Measurements from ENCODE around the gene GDPD5.

The GDPD5 gene

DNA sequence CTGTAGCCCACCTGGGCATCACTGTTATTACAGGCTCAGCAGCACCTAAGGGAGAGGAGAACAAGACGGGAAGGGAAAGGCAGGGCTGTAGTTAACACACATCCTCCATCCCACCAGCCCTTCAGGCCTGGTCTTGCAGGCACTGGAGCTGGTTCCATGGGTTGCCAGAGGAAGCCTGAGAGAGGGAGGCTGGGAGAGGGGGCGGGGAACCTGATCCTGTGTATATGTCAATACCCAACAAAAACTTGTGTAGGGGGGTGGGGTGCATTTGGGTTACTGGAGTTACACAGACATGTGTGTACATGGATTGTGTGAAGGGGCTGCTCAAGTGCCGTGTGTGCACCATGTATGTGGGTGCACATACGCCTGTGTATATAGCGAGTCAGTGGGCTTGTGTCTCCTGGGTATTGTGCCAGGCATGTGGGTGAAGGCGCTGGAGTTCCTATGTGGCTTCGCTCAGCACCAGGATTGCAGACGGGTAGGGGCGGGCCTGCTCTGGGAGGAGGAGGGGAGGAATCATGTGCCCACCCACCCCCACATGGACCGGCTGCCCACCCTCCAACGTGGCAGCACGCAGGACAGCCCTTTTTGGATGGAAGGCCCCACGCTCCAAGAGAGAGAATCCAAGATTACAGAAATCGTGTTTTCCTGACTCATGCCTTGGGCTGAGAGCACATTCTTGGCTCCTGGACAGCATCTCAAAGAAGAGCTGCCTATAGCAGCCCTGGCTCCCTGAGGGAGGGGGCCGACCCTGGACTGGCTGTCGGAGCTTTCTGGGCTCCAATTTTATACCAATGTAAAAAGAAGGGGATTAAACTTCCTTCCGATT, 32.1 kb upstream of the GDPD5 start:
- no peak for DNase-seq

DNA sequence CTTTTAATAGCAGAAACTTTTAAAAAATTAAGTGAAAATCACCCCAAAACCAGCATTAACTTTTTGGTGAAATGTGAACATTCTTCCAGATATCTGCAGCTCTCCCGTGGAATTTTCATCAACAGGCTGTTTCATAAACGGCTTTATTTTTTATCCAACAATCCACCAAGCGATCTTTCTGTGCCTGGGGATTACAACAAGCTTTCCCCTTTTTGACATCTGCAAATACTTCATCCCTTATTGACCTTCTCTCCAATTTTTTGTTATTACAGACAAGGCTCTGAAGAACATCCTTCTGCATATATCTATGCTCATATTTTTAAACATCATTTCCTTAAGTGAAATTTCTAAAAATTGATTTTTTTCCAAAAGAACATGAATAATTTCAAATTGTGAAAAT, 30.5 kb upstream of the GDPD5 start:
- DNase-seq: no peak

DNA sequence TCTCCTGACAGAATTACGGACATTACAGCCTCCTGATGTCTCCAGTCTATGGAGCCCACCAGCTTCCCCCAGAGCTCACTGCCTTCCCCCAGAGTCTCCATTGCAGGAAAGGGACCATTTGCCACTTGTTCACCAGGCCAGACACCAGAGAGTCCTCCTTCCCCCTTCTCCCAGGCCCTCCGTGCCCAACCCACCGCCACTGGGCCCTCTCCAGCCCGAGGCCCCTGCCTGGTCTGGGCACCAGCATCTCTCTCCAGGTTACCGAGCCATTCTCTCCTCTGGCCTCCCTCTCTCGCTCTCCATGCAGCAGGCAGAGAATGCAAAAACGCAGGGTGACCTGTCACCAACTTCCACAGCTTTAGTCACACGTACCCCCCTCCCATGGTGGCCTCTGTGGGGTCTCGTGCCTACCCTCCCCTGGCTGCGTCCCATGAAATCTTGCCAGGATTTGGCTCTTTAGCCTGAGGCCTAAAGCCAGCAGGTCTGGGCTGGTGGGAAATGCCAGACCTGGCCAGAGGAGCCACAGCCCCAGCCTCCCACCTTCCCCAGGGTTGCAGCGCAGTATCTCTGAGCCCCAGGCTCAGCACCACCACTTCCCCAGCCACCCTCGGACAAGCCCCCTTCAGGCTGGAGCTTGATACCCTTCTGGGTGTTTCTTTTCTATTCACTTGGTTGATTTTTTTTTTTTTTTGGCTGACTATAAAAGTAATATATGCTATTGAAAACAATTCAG, 29.5 kb upstream of the GDPD5 start:
- no peak for DNase-seq

DNA sequence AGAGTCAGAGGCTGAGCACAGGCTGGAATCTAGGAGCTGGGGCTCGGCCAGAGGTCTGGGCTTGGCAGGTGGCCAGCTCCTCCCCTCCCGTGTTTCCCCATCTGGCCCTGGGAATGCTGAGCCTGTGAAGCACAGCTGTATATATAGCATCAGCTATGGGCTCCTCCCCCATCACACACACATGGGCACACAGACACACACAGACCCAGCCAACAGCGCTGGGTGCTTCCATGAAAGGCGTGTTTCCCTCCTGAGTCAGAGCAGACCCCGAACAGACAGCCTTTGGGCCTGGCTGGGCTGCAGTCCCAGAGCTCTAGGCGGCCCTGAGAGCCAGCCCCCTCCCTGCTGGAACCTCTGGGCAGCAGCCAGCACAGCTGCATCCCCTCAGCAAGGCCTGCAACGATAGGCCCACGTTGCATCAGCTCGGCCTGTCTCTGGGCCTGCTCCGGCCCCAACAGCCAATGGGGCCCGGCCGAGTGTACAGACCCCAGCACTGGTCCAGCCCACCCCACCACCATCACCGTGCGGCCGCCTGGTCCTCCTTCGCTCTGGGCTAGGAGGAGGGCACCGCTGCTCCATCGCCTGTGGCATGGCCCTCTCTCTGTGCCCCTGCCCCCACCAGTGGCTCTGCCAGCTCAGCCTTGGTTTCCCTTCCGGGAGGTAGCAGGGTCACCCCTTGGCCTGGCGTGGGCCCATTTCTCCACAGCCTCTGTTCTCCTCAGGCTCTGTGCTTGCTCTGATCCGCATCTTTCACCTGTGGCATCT, 28.7 kb upstream of the GDPD5 start:
- DNase-seq: no peak

DNA sequence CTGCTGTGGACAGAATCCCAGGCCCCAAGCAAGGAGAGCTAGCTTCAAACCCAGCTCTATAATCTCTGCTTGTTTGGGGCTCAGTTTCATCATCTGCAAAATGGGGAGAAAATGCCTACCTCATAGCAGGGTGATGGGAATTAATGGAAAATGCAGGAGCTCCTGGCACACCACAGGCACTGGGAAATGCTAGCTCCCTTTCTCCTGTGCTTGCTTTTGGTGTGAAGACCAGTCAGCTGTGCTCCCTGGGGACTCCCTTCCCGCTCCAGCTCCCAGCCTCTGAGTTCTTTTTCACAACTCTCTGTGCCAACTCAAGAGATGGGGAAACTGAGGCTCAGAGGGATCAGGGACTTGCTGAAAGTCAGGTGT, 28.1 kb upstream of the GDPD5 start:
- no peak for DNase-seq

DNA sequence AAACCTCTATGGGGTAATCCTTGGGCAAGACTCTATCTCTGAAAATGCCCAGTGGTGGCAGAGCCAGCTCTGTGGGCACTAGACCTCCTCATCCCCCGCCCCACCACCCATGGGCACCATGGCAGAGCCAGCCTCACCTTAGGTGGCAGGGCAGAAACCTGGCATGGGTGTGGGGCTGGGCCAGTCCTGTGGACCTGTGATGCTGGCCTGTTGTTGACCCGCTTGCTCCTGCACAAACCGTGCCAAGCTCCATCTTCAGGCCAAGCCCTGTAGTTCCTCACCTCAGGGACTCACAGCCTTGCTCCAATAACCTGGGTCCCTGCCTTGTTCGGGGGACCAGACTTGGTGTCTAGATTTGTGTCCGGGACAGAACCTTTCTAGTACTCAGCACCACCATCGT, 27.4 kb upstream of the GDPD5 start:
- DNase-seq: no peak

DNA sequence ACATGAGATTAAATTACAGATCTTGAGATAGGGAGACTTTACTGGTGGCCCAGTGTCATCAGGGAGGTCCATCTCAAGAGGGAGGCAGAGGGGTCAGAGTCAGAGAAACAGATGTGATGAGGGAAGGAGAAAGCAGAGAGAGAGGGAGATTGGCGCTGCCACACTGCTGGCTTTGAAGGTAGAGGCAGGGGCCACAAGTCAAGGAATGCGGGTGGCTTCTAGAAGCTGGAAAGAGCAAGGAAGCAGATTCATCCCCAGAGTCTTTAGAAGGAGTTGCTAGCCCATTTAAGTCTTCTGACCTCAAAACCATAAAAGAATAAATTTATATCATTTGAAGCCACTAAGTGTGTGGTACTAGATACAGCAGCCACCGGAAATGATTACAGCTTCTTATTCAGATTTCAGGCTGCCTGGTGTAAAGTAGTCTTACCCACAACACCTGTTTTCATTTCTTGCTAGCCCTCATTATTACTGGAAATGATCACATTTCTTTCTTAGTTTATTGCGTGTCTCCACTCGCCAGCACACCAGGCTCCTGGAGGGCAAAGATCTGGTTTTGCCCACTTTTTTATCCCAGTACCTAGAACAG, 23.7 kb upstream of the GDPD5 start:
- no peak for DNase-seq

DNA sequence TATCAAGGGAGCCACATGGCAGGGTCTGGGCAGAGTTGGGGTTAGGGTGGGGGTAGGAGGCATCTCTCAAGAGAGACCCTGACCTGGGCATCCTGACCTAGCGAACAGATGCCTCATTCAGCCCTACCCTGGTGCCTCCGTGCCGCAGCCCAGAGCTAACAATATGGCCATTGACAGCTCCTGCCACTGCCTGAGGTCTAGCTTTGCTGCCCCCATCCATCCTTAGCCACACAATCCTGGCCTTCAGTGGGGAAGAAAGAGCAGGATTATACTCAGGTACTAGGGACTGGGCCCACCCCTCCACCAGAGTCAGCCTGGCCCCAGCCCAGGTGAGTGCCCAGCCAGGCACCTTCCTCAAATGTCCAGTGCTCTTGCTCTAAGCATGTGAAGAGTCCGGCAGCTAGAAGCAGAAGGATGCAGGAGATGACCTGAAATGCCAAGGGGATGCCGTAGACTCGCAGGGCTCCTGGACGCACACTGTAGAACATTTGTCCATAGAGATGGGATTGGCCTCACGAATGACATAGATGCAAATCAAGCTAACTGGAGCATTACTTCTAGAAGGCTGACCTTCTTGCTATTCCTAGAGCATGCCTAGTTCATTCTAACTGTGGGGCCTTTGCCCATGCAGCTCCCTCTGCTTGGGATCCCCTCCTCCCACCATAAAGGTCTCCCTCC, 23.0 kb upstream of the GDPD5 start:
- no peak for DNase-seq

DNA sequence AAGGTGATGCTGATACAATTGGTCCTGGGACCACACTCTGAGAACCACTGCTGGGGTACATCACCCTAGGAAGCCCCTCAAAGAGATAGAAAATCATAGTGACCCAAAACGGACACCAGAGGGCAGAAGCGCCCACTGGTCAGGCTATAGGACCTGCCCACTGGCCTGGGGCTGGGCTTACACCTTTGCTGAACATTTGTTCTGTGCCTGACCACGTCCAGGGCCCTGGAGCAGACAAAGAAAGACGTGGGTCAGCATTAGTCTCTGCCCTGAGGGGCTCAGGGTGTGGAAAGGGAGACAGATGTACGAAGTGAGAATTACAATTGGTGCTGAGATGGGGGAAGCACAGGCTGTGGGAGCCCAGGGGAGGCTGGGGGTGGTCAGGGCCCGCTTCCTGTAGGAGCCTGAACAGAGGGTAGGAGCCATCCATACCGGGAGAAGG, 21.9 kb upstream of the GDPD5 start:
- DNase-seq: peak; percentile 24

DNA sequence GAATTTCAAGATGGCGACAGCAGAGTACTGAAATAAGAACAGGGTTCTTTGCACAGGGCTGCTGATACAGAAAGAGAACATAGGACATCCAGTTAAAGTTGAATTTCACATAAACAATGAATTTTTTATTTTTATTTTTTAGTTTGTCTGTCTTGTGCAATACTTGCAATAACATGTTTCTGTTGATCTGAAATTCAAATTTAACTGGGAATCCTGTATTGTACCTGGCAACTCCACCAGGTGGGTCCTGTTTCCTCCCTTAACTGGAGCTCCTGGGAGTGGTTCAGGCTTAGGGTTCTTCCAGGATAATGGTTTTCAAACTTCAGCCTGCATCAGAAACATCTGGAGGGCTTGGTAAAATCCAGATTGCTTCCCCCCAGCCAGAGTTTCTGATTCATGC, 21.4 kb upstream of the GDPD5 start:
- no peak for DNase-seq

DNA sequence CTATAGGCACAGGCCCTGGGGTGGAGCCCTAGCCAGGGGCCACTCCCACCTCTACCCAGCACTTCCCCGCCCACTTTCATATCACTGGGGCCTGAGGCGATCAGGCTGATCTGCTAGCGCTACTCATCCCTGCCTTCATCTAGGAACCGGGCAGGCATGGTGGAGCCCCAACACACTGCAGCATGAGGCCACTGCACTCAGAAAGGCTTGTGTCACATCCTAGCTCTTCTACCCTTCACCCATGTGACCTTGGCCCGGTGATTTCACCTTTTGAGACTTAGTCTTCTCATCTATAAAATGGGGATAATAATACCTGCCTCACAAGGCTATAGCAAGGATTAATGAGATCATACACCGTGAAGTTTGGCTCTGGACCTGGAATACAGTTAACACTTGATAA, 18.1 kb upstream of the GDPD5 start:
- DNase-seq: no peak

DNA sequence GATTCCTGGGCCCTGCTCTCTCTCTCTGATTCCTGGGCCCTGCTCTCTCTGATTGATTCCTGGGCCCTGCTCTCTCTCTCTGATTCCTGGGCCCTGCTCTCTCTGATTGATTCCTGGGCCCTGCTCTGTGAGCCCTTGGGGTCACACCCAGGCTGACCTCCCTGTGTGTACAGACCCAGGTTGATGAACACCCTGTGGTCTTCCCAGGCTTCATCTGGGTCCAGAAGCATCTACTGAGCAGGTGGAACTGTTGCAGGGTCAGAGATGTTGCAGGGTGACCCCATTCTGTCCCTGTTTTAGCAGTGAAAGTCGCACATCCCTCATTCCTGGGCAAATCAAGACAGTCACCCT, 16.3 kb upstream of the GDPD5 start:
- DNase-seq: no peak

DNA sequence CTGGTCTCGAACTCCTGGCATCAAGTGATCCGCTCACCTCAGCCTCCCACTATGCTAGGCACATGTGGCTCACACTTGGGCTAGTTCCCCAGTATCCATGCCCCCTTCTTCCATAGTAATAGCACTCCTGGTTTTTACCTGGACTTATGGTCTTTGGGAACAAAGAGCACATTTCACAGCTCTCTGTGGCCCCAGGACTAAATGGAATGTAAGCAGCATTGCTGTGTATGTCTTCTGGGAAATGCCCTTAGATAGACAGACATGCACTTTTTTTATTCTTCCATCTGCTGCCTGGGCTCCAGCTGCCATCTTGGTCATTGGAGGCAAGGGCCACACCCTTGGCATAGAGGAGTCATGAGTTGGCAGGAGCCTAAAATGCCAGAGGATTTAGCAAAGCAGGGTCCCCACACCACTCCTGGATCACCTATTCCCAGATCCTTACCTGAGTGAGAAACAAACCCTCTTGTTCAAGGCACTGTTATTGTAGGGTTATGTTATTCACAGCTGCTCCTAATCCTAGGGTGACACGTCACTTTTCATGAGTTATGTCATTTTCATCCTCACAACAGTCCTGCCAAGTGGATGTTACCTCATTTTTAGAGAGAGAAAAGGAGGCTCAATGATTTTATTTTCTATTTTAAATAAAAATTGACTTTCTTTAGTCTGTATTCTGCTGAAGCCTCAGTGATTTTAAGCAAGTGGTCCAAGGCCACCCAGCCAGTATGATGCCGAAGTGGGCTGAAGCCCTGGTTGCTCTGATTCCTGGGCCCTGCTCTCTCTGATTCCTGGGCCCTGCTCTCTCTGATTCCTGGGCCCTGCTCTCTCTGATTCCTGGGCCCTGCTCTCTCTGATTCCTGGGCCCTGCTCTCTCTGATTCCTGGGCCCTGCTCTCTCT, 15.7 kb upstream of the GDPD5 start:
- no peak for DNase-seq

DNA sequence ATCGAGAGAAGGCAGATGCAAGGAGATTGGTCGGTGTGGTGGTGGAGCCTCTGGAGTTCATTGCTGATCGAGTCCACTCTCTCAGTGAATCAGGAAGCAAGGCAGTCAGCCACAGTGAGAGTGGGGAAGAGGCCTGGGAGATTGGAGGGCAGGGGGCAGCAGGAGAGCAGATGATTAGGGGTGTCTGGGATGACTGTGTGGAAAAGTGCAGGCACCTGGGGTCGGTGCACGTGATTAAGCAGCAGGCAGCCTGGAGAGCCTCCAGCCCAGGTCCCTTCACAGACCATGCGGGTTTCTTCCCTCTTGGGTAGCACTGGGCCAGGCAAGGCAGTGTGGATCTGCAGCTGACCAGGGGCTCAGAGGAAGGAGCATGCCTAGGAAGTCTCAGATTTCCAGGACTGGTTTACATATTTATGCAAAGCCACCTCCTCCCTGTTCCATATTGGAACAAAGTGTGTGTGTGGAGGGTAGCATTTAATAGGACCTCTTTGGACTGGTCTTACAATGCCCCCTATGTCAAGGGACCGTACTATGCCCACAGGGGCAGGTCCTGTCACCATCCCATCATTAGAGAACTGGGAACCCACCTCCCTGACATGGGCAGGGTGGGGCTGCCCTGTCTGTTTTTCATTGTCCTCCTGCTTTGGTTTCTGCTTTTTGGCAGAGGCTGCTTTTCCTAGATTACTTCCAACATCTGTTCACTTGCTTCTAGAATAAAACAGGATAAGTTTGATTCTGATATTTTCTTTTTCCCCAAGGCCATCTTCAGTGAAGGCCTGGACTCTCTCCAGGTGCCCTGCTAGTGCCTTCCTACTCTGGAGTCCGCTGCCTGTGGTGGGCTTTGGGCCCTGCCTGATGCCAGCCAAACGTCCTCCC, 14.0 kb upstream of the GDPD5 start:
- no peak for DNase-seq

DNA sequence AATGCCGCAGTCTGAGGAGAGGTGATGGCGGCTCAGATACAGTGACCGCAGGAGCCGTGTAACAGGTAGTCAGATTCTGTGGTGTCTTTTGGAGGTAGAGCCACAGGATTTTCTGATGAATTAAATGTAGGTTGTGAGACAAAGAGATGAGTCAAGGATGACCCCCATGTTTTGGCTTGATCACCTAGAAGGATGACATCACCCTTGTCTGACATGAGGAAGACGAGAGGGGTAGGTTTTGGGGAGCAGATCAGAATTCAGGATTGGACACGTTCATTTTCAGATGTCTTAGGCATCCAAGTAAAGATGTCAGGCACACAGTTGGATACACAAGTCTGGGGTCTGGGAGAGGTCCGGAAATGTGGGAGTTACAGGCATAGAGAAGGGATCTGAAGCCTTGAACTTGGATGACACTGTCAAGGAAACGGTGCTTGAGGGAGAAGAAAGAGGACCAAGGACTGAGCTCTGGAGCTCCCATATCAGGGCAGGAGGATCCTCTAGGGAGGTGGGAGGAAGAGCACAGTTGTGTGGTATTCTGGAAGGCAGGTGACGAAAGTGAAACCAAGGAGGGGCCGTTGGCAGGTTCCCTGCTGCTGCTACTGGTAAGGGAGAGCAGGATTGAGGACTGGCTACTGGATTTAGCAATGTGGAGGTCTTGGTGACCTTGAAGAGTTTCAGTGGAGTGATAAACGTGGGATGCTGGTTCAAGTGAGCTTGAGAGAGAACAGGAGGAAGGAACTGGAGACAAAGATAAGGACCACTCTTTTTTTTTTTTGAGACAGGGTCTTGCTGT, 12.6 kb upstream of the GDPD5 start:
- DNase-seq: peak; percentile 10

DNA sequence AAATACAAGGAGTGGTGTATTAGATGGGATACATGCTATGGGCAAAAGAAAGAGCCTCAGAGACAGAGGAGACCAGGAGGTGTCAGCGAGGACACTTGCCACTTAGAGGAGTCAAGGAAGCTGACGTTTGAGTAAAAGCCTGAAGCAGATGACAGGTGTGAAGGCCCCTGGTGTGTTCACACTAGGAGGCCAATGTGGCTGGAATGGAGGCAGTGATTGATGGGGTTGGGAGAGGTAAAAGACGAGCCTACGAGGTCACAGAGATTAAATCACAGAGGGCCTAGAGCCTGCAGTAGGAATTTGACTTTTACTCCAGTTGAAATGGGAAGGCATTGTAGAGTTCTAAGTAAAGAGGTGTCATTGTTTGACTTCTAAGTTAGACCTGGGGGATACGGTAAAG, 12.0 kb upstream of the GDPD5 start:
- DNase-seq: no peak

DNA sequence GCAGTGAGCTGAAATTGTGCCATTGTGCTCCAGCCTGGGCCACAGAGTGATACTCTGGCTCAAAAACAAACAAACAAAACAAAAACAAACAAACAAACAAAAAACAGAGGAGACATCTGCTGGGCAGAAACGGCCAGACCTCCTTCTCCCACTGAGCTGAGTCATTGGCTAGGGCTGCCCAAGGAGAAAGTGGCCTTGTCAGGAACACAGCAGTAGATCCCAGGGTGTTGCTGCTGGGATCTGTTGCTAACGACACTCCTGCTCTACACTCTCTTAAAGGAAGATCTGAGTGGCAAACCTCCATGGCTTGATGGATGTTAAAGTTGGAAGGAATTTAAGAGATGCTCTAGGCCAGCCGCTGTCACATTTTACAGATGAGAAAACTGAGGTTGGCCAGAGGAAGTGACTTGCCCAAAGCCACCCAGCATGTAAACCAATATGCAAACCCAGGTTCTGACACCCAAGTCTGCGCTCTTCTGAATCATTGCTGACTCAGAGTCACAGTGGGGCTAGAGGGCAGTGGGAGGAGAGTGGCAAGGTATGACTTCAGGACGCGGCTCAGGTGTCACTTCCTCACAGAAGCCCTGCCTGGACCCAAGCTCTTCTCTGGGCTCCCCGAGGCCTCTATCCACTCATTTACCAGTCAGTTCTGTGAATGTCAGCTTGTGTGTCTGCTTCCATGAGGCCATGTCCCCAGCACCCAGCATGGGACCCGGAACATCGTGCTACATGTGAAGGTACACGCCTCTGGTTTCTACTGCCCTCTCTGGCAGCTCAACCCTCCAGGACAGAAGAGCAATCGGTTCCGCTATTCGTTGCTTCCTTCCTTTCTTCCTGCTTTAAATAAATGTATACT, 11.3 kb upstream of the GDPD5 start:
- DNase-seq: peak; percentile 67

DNA sequence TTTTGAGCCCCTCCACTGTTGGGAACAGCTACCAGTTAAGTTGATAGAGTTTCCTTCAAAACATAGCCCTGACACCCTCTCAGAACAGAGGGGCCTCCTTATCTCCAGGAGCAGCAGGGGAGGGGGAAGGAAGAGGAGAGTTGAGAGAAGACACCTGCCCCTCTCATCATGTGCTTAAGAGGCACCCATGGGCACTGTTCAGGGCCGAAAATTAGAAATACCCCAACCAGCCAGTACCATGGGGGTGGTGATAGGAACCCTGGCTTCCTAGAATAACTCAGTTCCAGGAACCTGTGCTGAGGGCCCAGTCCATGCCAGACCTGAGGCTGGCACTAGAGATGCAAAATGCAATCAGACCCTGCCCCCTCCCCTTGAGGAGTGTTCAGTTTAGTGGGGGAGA, 9.3 kb upstream of the GDPD5 start:
- DNase-seq: no peak

All from CD4-positive, alpha-beta T cell treated with Interleukin-4 for 4 hours (primary cell).